HG02642 (cell line): ENCODE measurements around the gene DYSF.

Experiments used
- ATAC-seq: cut with Tn5 transposase; IDR thresholded peaks from one replicate; pipeline ENCODE4 v1.9.1; 2021; ENCODE audit warnings: mild to moderate bottlenecking; ENCODE audit not compliant: unreplicated experiment, poor library complexity

Gene DYSF

GRCh38 chr2:71455741-71456569 is 2.6 kb downstream of the DYSF start:
- no peak for ATAC-seq

- no peak for ATAC-seq
Measured at GRCh38 chr2:71456617-71457016, 3.3 kb downstream of the DYSF start.

GRCh38 chr2:71457123-71457915 is 4.0 kb downstream of the DYSF start:
- ATAC-seq = no peak

- no peak for ATAC-seq
Measured at GRCh38 chr2:71457923-71458322, 4.6 kb downstream of the DYSF start.

- ATAC-seq = no peak
Measured at GRCh38 chr2:71458413-71459083, 5.2 kb downstream of the DYSF start.

GRCh38 chr2:71459084-71459431 is 5.7 kb downstream of the DYSF start:
- no peak for ATAC-seq

- ATAC-seq = no peak
Measured at GRCh38 chr2:71460056-71460455, 6.7 kb downstream of the DYSF start.

GRCh38 chr2:71460595-71461303 is 7.4 kb downstream of the DYSF start:
- no peak for ATAC-seq

GRCh38 chr2:71461304-71461671 is 7.9 kb downstream of the DYSF start:
- ATAC-seq = no peak

- ATAC-seq = no peak
Measured at GRCh38 chr2:71462056-71462605, 8.8 kb downstream of the DYSF start.

- no peak for ATAC-seq
Measured at GRCh38 chr2:71462641-71463341, 9.4 kb downstream of the DYSF start.

- no peak for ATAC-seq
Measured at GRCh38 chr2:71463342-71463654, 9.9 kb downstream of the DYSF start.

GRCh38 chr2:71464389-71464788 is 11.0 kb downstream of the DYSF start:
- no peak for ATAC-seq

- ATAC-seq = no peak
Measured at GRCh38 chr2:71465356-71465755, 12.0 kb downstream of the DYSF start.

- ATAC-seq = no peak
Measured at GRCh38 chr2:71465961-71466300, 12.6 kb downstream of the DYSF start.

- no peak for ATAC-seq
Measured at GRCh38 chr2:71466301-71467179, 13.2 kb downstream of the DYSF start.

GRCh38 chr2:71467180-71467815 is 13.9 kb downstream of the DYSF start:
- no peak for ATAC-seq

GRCh38 chr2:71468279-71469015 is 15.1 kb downstream of the DYSF start:
- ATAC-seq = no peak
